Activated naive CD4-positive, alpha-beta T cell treated with anti-CD3 and anti-CD28 coated beads for 36 hours (primary cell): ENCODE data around the gene BMPR2. TPM values are rescaled to one million over a fixed set of nuclear protein-coding genes. Genes with fewer than 3 reads are reported as not detected.
"Not testable (repeated sequence)": the region's sequence is repeated elsewhere in the genome, so short reads cannot be mapped to it uniquely, and the experiment has no call there.

Source experiments
- CTCF ChIA-PET: fragments of 350-600 bp; sonication (Branson Sonifier 250); formaldehyde crosslinking; loops from one replicate; lab custom pipeline; 2021; ENCODE audit warnings: antibody characterized with exemption; lab: Charles Lee
- DNase-seq: peaks from one replicate; pipeline ENCODE4 v3.0.0-alpha.2; 2020
- H3K27ac Mint-ChIP-seq: one replicate; pipeline ENCODE4 v1.8.0; 2021; ENCODE audit warnings: mild to moderate bottlenecking, mixed read lengths
- H3K27me3 Mint-ChIP-seq: one replicate; pipeline ENCODE4 v1.8.0; 2021; ENCODE audit warnings: low read depth, mixed read lengths
- H3K36me3 Mint-ChIP-seq: one replicate; pipeline ENCODE4 v1.8.0; 2021; ENCODE audit warnings: low read depth, mixed read lengths
- H3K4me1 Mint-ChIP-seq: one replicate; pipeline ENCODE4 v1.8.0; 2021; ENCODE audit warnings: low read depth, mixed read lengths
- H3K4me3 Mint-ChIP-seq: one replicate; pipeline ENCODE4 v1.8.0; 2021; ENCODE audit warnings: mild to moderate bottlenecking, moderate library complexity, mixed read lengths
- H3K9me3 Mint-ChIP-seq: one replicate; pipeline ENCODE4 v1.8.0; 2021; ENCODE audit warnings: mixed read lengths
- intact Hi-C: fragments of 100-400 bp; cut with micrococcal nuclease; formaldehyde crosslinking; loops from one replicate; pipeline ENCODE4 v1.15.1; 2023
- total RNA-seq, 2 experiments: library from RNA; stranded (reverse); gene quantifications; one replicate each; pipeline ENCODE4 v1.2.3, GENCODE V29; 2021

Gene BMPR2
- total RNA-seq = 1 to 10 TPM; 4.2 to 5.5 TPM

- Mint-ChIP-seq H3K27me3 (no peaks in the 10 kb centered on the region), H3K36me3 (no peaks in the 10 kb centered on the region), H3K27ac (peak within 1 kb of the TSS; percentile 71), H3K4me1 (peaks cover 20% of the 10 kb centered on the region), H3K4me3 (peak within 1 kb of the TSS; percentile 96), H3K9me3 (no peaks in the 10 kb centered on the region)
- CTCF ChIA-PET = interaction anchor here (1.0 kb wide), 1 partner anchor 25 kb away, joined by 3 read pairs; no protein-coding TSS in a partner anchor
- DNase-seq = peak; percentile 79
- intact Hi-C loops = loop anchor here (1.0 to 5.0 kb wide), 12 partner anchors 81 to 1119 kb away; partner anchors contain the start of genes ALS2, CARF, FAM117B and FZD7
Observed at GRCh38 chr2:202375609-202376408, at the start of gene BMPR2. TSS of gene BMPR2 (plus strand) at chr2:202376327. CDS start at chr2:202377475, 1,148 bp downstream.

GRCh38 chr2:202327858-202328257 is 48.3 kb upstream of the BMPR2 start:
- Mint-ChIP-seq H3K36me3 (peaks cover 9% of the 10 kb centered on the region), H3K4me3 (no peak overlapping the region), H3K9me3 (no peaks in the 10 kb centered on the region), H3K27ac (no peak overlapping the region), H3K4me1 (no peaks in the 10 kb centered on the region), H3K27me3 (no peaks in the 10 kb centered on the region)
- CTCF ChIA-PET = interaction anchor here (0.6 kb wide), 1 partner anchor 48 kb away, joined by 5 read pairs; no protein-coding TSS in a partner anchor
- intact Hi-C loops = no loop called here
- no peak for DNase-seq

GRCh38 chr2:202335791-202336467 is 40.2 kb upstream of the BMPR2 start:
- CTCF ChIA-PET = no interaction called here
- no peaks in the 10 kb centered on the region for H3K4me1 Mint-ChIP-seq
- no peak for DNase-seq
- H3K27ac Mint-ChIP-seq = no peak overlapping the region
- H3K36me3 Mint-ChIP-seq = no peaks in the 10 kb centered on the region
- no peaks in the 10 kb centered on the region for H3K27me3 Mint-ChIP-seq
- intact Hi-C loops = no loop called here
- no peak overlapping the region for H3K4me3 Mint-ChIP-seq
- H3K9me3 Mint-ChIP-seq = no peaks in the 10 kb centered on the region

- Mint-ChIP-seq H3K27ac (no peak overlapping the region), H3K36me3 (no peaks in the 10 kb centered on the region), H3K4me1 (no peaks in the 10 kb centered on the region), H3K4me3 (no peak overlapping the region), H3K27me3 (no peaks in the 10 kb centered on the region), H3K9me3 (no peaks in the 10 kb centered on the region)
- intact Hi-C loops = no loop called here
- no peak for DNase-seq
- CTCF ChIA-PET = no interaction called here
Observed at GRCh38 chr2:202337151-202337550, 39.0 kb upstream of the BMPR2 start.

GRCh38 chr2:202337706-202338346 is 38.3 kb upstream of the BMPR2 start:
- H3K27me3 Mint-ChIP-seq = no peaks in the 10 kb centered on the region
- no peaks in the 10 kb centered on the region for H3K9me3 Mint-ChIP-seq
- intact Hi-C loops = no loop called here
- no peak for DNase-seq
- H3K36me3 Mint-ChIP-seq = no peaks in the 10 kb centered on the region
- CTCF ChIA-PET = no interaction called here
- H3K4me3 Mint-ChIP-seq = no peak overlapping the region
- H3K4me1 Mint-ChIP-seq = no peaks in the 10 kb centered on the region
- H3K27ac Mint-ChIP-seq = no peak overlapping the region

GRCh38 chr2:202339071-202339870 is 36.9 kb upstream of the BMPR2 start:
- Mint-ChIP-seq H3K9me3 (no peaks in the 10 kb centered on the region), H3K36me3 (no peaks in the 10 kb centered on the region), H3K27ac (no peak overlapping the region), H3K4me1 (no peaks in the 10 kb centered on the region), H3K27me3 (no peaks in the 10 kb centered on the region), H3K4me3 (no peak overlapping the region)
- CTCF ChIA-PET = interaction anchor here (1.1 kb wide), 1 partner anchor 24 kb away, joined by 3 read pairs; no protein-coding TSS in a partner anchor
- intact Hi-C loops = no loop called here
- no peak for DNase-seq

GRCh38 chr2:202344178-202344577 is 31.9 kb upstream of the BMPR2 start:
- no peaks in the 10 kb centered on the region for H3K9me3 Mint-ChIP-seq
- no peak for DNase-seq
- CTCF ChIA-PET = interaction anchor here (0.7 kb wide), 1 partner anchor 807 kb away, joined by 3 read pairs; no protein-coding TSS in a partner anchor
- no peak overlapping the region for H3K27ac Mint-ChIP-seq
- intact Hi-C loops = no loop called here
- no peaks in the 10 kb centered on the region for H3K36me3 Mint-ChIP-seq
- no peak overlapping the region for H3K4me3 Mint-ChIP-seq
- H3K27me3 Mint-ChIP-seq = no peaks in the 10 kb centered on the region
- no peaks in the 10 kb centered on the region for H3K4me1 Mint-ChIP-seq

GRCh38 chr2:202346180-202346579 is 29.9 kb upstream of the BMPR2 start:
- Mint-ChIP-seq H3K27ac (no peak overlapping the region), H3K27me3 (no peaks in the 10 kb centered on the region), H3K9me3 (no peaks in the 10 kb centered on the region), H3K4me1 (no peaks in the 10 kb centered on the region), H3K36me3 (no peaks in the 10 kb centered on the region), H3K4me3 (no peak overlapping the region)
- CTCF ChIA-PET = interaction anchor here (0.6 to 0.7 kb wide), 2 partner anchors 13 to 122 kb away, joined by 3 to 6 read pairs; no protein-coding TSS in a partner anchor
- no peak for DNase-seq
- intact Hi-C loops = no loop called here

GRCh38 chr2:202353430-202353829 is 22.7 kb upstream of the BMPR2 start:
- Mint-ChIP-seq H3K9me3 (no peaks in the 10 kb centered on the region), H3K4me1 (no peaks in the 10 kb centered on the region), H3K27ac (no peak overlapping the region), H3K4me3 (no peak overlapping the region), H3K27me3 (no peaks in the 10 kb centered on the region), H3K36me3 (no peaks in the 10 kb centered on the region)
- DNase-seq = no peak
- intact Hi-C loops = no loop called here
- CTCF ChIA-PET = no interaction called here

GRCh38 chr2:202355993-202356505 is 20.1 kb upstream of the BMPR2 start:
- Mint-ChIP-seq H3K9me3 (no peaks in the 10 kb centered on the region), H3K27me3 (no peaks in the 10 kb centered on the region), H3K4me3 (no peak overlapping the region), H3K27ac (no peak overlapping the region), H3K4me1 (no peaks in the 10 kb centered on the region), H3K36me3 (no peaks in the 10 kb centered on the region)
- CTCF ChIA-PET = no interaction called here
- no peak for DNase-seq
- intact Hi-C loops = no loop called here

- H3K36me3 Mint-ChIP-seq, H3K4me1 Mint-ChIP-seq, H3K27me3 Mint-ChIP-seq, H3K4me3 Mint-ChIP-seq, H3K9me3 Mint-ChIP-seq, H3K27ac Mint-ChIP-seq, DNase-seq, intact Hi-C loops: not testable (repeated sequence)
- CTCF ChIA-PET = interaction anchor here (0.6 to 0.7 kb wide), 2 partner anchors 12 to 180 kb away, joined by 3 read pairs; no protein-coding TSS in a partner anchor
Observed at GRCh38 chr2:202358924-202359323, 17.2 kb upstream of the BMPR2 start.
